MM.1S (cell line): ENCODE results near the gene MYH7B.

Experiments
- DNase-seq: peaks from one replicate; pipeline ENCODE4 v3.0.0-alpha.2; 2015
- H2AFZ ChIP-seq: fragments of 300-600 bp; sonication (generic); 2 replicates; pipeline ENCODE4 v1.6.0; 2016; ENCODE audit warnings: antibody characterized with exemption, low read length
- H3F3A ChIP-seq: fragments of 300-600 bp; sonication (generic); 2 replicates; pipeline ENCODE4 v1.6.1; 2016; ENCODE audit warnings: mild to moderate bottlenecking, antibody characterized with exemption, low read length, moderate library complexity, mixed read lengths; ENCODE audit not compliant: insufficient read depth
- H3K27ac ChIP-seq: fragments of 300-600 bp; sonication (generic); 2 replicates; pipeline ENCODE4 v1.5.1; 2016; ENCODE audit warnings: mild to moderate bottlenecking, low read length
- H3K27me3 ChIP-seq: fragments of 300-600 bp; sonication (generic); replicated peaks from 2 replicates; pipeline ENCODE4 v1.6.0; 2016; ENCODE audit warnings: low read length; ENCODE audit not compliant: insufficient read depth
- H3K36me3 ChIP-seq: fragments of 300-600 bp; sonication (generic); replicated peaks from 2 replicates; pipeline ENCODE4 v1.6.1; 2016; ENCODE audit warnings: mild to moderate bottlenecking, low read length, mixed read lengths; ENCODE audit not compliant: insufficient read depth
- H3K4me1 ChIP-seq: fragments of 300-600 bp; sonication (generic); 2 replicates; pipeline ENCODE4 v1.6.1; 2016; ENCODE audit warnings: low read length, mixed read lengths
- H3K4me2 ChIP-seq: fragments of 300-600 bp; sonication (generic); 2 replicates; pipeline ENCODE4 v1.6.0; 2016; ENCODE audit warnings: low read depth, low read length
- H3K4me3 ChIP-seq: fragments of 300-600 bp; sonication (generic); 2 replicates; pipeline ENCODE4 v1.5.1; 2016; ENCODE audit warnings: low read length, mixed read lengths
- H3K79me2 ChIP-seq: fragments of 300-600 bp; sonication (generic); 2 replicates; pipeline ENCODE4 v1.6.1; 2016; ENCODE audit warnings: mixed run types, low read length, mixed read lengths
- H3K9ac ChIP-seq: fragments of 300-600 bp; sonication (generic); 2 replicates; pipeline ENCODE4 v1.6.1; 2016; ENCODE audit warnings: low read length, mixed read lengths
- H3K9me2 ChIP-seq: fragments of 300-600 bp; sonication (generic); replicated peaks from 2 replicates; pipeline ENCODE4 v1.6.1; 2016; ENCODE audit warnings: mild to moderate bottlenecking, low read length, mixed read lengths; ENCODE audit not compliant: insufficient read depth
- H3K9me3 ChIP-seq: fragments of 300-600 bp; sonication (generic); replicated peaks from 2 replicates; pipeline ENCODE4 v1.6.1; 2016; ENCODE audit warnings: mild to moderate bottlenecking, low read length, mixed read lengths; ENCODE audit not compliant: insufficient read depth
- H4K20me1 ChIP-seq: fragments of 300-600 bp; sonication (generic); 2 replicates; pipeline ENCODE4 v1.6.1; 2016; ENCODE audit warnings: mild to moderate bottlenecking, low read length, moderate library complexity, mixed read lengths; ENCODE audit not compliant: insufficient read depth
- EZH2 ChIP-seq: fragments of 300-600 bp; sonication (generic); optimal IDR thresholded peaks from 2 replicates; pipeline ENCODE3; 2017; ENCODE audit warnings: low read depth, mild to moderate bottlenecking, antibody characterized with exemption, low read length, mixed read lengths
- EZH2phosphoT487 ChIP-seq: fragments of 300-600 bp; sonication (generic); IDR thresholded peaks from 2 replicates; pipeline ENCODE4 v1.6.1; 2018; ENCODE audit warnings: antibody characterized with exemption, low read length
- TF ChIP-seq, protein P1 (sequence below): fragments of 300-600 bp; sonication (generic); IDR thresholded peaks from 2 replicates; pipeline ENCODE4 v1.5.1; 2016; ENCODE audit warnings: antibody characterized with exemption, low read length, mixed read lengths

MYH7B gene

GRCh38 chr20:34986311-34987287 is 30.9 kb downstream of the MYH7B start:
- Histone ChIP-seq H4K20me1 (no peaks in the 10 kb centered on the region), H3K79me2 (no peaks in the 10 kb centered on the region), H3K4me1 (no peaks in the 10 kb centered on the region), H2AFZ (no peak overlapping the region), H3K4me3 (no peak overlapping the region), H3K4me2 (no peak overlapping the region), H3K27ac (no peak overlapping the region), H3K9ac (no peak overlapping the region), H3K27me3 (no peaks in the 10 kb centered on the region), H3K36me3 (no peaks in the 10 kb centered on the region), H3F3A (no peaks in the 10 kb centered on the region), H3K9me3 (no peaks in the 10 kb centered on the region), H3K9me2 (no peaks in the 10 kb centered on the region)
- no peak for DNase-seq
- TF ChIP-seq, protein P1, sequence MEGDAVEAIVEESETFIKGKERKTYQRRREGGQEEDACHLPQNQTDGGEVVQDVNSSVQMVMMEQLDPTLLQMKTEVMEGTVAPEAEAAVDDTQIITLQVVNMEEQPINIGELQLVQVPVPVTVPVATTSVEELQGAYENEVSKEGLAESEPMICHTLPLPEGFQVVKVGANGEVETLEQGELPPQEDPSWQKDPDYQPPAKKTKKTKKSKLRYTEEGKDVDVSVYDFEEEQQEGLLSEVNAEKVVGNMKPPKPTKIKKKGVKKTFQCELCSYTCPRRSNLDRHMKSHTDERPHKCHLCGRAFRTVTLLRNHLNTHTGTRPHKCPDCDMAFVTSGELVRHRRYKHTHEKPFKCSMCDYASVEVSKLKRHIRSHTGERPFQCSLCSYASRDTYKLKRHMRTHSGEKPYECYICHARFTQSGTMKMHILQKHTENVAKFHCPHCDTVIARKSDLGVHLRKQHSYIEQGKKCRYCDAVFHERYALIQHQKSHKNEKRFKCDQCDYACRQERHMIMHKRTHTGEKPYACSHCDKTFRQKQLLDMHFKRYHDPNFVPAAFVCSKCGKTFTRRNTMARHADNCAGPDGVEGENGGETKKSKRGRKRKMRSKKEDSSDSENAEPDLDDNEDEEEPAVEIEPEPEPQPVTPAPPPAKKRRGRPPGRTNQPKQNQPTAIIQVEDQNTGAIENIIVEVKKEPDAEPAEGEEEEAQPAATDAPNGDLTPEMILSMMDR: no peak
- TF ChIP-seq EZH2phosphoT487: no peak
- TF ChIP-seq EZH2: no peak

DNA sequence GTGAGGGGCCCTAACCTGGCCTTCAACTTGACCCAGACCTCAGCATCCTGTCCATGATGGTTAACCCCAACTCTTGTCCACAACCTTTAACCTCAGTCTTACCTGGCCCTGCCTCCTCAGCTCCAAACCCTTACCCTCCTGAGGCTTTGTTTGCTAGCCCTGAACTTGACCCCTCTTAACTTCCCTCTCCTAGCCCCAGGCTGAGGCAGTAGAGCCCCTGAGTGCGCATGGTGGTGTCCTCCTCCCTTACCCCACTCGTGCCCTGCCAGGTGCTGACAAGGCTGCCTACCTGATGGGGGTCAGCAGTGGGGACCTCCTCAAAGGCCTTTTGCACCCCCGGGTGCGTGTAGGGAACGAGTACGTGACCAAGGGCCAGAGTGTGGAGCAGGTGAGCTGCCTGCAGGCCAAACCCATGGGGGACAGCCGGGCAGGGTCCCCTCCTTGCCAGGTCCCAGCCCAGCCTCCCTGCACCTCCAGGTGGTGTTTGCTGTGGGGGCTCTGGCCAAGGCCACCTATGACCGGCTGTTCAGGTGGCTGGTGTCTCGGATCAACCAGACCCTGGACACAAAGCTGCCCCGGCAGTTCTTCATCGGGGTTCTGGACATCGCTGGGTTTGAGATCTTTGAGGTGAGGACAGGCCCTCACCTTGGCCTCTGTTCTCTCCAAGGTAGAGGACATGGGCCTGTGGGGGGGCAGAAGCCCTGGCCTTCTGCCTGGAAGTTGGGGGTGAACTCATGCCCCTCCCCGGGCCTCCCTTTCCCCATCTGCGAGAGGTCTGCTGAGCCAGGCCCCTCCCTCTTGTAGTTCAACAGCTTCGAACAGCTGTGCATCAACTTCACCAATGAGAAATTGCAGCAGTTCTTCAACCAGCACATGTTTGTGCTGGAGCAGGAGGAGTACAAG is 31.9 kb downstream of the MYH7B start:
- Histone ChIP-seq H3F3A (no peaks in the 10 kb centered on the region), H3K4me1 (no peaks in the 10 kb centered on the region), H3K27ac (no peak overlapping the region), H2AFZ (no peak overlapping the region), H4K20me1 (no peaks in the 10 kb centered on the region), H3K9ac (no peak overlapping the region), H3K27me3 (no peaks in the 10 kb centered on the region), H3K36me3 (no peaks in the 10 kb centered on the region), H3K4me2 (no peak overlapping the region), H3K4me3 (no peak overlapping the region), H3K9me3 (no peaks in the 10 kb centered on the region), H3K9me2 (no peaks in the 10 kb centered on the region), H3K79me2 (no peaks in the 10 kb centered on the region)
- TF ChIP-seq, protein P1: no peak
- TF ChIP-seq EZH2 (no peak), EZH2phosphoT487 (no peak)
- DNase-seq: no peak

GRCh38 chr20:34988191-34988540 is 32.5 kb downstream of the MYH7B start:
- no peak overlapping the region for H2AFZ ChIP-seq
- no peaks in the 10 kb centered on the region for H4K20me1 ChIP-seq

More at GRCh38 chr20:34988191-34988540, 32.5 kb downstream of the MYH7B start:
- Histone ChIP-seq H3K27me3 (no peaks in the 10 kb centered on the region), H3K4me3 (no peak overlapping the region), H3K9me2 (no peaks in the 10 kb centered on the region), H3F3A (no peaks in the 10 kb centered on the region), H3K4me1 (no peaks in the 10 kb centered on the region), H3K9me3 (no peaks in the 10 kb centered on the region), H3K79me2 (no peaks in the 10 kb centered on the region), H3K36me3 (no peaks in the 10 kb centered on the region), H3K9ac (no peak overlapping the region), H3K27ac (no peak overlapping the region), H3K4me2 (no peak overlapping the region)
- no peak for TF ChIP-seq EZH2
- TF ChIP-seq, protein P1: no peak
- no peak for TF ChIP-seq EZH2phosphoT487
- no peak for DNase-seq
